ENCODE results near the gene OR4A47.
"Not testable (repeated sequence)": the region's sequence is repeated elsewhere in the genome, so short reads cannot be mapped to it uniquely, and the experiment has no call there.

OR4A47 gene, protein sequence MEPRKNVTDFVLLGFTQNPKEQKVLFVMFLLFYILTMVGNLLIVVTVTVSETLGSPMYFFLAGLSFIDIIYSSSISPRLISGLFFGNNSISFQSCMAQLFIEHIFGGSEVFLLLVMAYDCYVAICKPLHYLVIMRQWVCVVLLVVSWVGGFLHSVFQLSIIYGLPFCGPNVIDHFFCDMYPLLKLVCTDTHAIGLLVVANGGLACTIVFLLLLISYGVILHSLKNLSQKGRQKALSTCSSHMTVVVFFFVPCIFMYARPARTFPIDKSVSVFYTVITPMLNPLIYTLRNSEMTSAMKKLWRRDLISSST

DNA sequence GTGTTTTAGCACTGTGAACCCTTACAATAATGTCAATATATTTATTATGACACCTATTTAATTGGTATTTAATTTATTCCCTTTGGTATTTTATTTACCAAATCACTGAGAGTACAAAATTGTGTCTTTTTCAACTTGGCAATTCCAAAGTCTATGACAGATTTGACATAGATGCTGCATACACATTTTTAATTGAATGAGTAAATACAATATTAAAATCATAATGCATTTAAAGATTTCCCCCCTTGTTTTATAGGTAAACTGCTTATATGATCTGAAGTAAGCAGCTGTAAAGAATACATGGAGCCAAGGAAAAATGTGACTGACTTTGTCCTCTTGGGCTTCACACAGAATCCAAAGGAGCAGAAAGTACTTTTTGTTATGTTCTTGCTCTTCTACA is at the start of gene OR4A47:
TSS of gene OR4A47 (plus strand) at position 301 of the 400 bp plus-strand sequence. CDS start at position 301, 0 bp downstream.
- not testable (repeated sequence) for DNase-seq

DNA sequence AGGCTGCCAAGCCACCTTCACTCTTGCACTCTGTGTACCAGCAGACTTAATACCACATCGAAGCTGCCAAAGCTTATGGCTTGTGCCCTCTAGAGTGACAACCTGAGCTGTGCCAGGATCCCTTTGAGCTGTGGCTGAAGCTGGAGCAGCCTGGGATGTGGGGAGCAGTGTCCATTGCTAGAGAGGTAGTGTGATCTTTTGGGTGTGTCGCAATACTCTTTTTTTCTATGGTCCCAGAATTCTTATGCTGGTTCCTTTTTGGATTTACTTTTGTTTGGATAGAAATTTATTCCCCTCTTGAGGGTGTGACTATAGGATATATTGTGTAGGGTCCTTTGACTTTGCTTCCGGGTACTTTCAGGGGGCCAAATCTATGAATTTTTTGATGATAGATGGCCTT is 32.7 kb upstream of the OR4A47 start:
- DNase-seq: not testable (repeated sequence)

DNA sequence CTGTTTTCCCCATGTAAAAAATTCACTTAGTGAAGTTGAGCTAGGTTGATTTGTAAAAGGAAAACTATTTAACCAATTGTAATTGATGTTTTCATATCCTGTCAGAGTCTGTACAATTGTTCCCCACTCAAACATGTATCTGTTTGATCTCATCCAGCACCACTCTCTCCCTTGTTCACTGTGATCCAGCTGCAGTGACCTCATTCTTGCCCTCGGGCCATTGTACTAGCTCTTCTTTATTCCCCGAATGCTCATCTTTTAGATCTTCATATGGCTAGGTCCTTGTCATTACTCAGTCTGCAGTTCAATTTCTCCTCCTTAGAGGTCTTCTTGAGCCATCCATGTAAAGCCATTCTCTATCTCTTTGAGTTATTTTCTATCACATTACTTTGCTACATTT is 14.6 kb upstream of the OR4A47 start:
- DNase-seq: not testable (repeated sequence)

DNA sequence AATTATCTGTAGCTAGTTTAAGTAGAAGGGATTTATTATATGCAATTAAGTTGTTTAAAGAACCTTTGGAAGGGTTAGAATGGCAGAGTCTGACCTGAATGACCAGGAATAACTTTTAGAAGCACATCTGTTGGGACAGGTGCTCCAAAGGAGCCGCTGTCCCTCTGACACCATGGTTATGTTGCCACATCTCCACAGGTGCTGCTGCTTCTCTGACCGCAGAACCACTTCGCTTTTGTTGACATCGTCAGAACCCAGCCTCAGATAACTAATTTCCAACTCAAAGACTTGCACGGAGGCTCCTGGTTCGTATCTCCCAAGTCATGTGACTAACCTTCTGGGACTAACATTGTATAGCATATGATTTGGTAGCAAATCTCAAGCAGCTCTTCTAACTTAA is 13.9 kb upstream of the OR4A47 start:
- DNase-seq: not testable (repeated sequence)

DNA sequence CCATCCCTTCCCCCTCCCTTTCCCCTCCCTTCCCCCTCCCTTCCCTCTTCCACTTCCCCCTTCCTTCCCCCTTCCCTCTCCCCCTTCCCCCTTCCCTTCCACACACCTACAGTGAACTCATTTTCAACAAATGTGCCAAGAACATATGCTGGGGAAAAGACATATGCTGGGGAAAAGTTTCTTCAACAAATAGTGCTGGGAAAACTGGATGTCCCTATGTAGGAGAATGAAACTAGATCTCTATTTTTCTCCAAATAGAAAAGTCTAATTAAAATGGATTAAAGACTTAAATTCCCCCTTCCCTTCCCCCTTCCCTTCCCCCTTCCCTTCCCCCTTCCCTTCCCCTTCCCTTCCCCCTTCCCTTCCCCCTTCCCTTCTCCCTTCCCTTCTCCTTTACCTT is 17.6 kb downstream of the OR4A47 start:
- DNase-seq: not testable (repeated sequence)

DNA sequence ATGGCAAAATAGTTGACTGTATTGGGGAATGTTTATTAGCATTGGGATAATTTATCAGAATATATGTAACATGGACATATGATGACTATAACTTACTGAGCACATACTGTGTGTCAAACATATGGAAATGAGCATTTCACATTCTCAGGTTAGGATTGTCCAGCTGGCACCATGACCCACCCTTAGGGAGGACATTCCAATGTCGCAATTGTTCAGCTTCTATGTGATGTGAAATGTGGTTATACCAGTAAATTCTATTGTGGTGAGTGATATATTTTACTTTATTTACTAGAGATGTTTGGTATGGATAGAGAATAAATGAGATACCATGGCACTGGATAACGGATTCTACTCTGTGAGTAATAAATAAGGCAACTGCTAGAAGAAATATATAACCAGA is 50.4 kb downstream of the OR4A47 start:
- DNase-seq: no peak

Data from NCI-H1694 treated with DMSO at 0.1 percent for 48 hours (cell line).